ENCODE data around the gene DRGX.

The DRGX gene

GRCh38 chr10:49334964-49335363 is 60.9 kb downstream of the DRGX start:
- Histone ChIP-seq H3K27me3 (ENCODE audit: control insufficient read depth, insufficient read depth, low read length) (no peaks in the 10 kb centered on the region), H3K36me3 (ENCODE audit: control insufficient read depth, insufficient read depth, low read length) (no peaks in the 10 kb centered on the region), H3K27ac (ENCODE audit: low read depth, low read length) (no peak overlapping the region), H3K4me1 (ENCODE audit: control insufficient read depth, insufficient read depth, low read length) (no peaks in the 10 kb centered on the region), H3K9ac (ENCODE audit: low read length) (no peak overlapping the region), H3K4me3 (ENCODE audit: low read length) (no peak overlapping the region)

- Histone ChIP-seq H3K4me3 (ENCODE audit: low read length) (no peak overlapping the region), H3K36me3 (ENCODE audit: control insufficient read depth, insufficient read depth, low read length) (no peaks in the 10 kb centered on the region), H3K9ac (ENCODE audit: low read length) (no peak overlapping the region), H3K27ac (ENCODE audit: low read depth, low read length) (no peak overlapping the region), H3K4me1 (ENCODE audit: control insufficient read depth, insufficient read depth, low read length) (no peaks in the 10 kb centered on the region), H3K27me3 (ENCODE audit: control insufficient read depth, insufficient read depth, low read length) (peaks cover 3% of the 10 kb centered on the region)
Measured at GRCh38 chr10:49333192-49333591, 62.7 kb downstream of the DRGX start.

DNA sequence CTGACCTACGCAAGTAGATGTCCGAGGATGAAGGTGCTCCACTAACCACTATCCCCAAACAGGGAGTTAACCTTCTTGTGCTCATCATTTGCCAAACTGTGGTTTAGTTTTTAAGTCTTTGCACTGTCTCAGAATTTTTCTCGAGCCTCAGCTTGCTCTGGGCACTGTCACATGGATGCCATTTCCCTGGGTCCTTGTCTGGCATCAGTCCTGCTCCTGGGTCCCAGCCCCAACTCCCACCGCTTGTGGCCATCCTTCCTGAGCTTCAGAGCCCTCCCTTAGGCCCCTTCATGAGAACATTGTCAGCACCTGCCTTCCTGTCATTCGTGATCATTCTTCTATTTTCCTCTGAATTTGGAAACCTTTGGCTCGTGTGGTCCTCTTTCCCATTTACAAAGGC is 63.1 kb downstream of the DRGX start:
- Histone ChIP-seq H3K27me3 (ENCODE audit: control insufficient read depth, insufficient read depth, low read length) (peaks cover 3% of the 10 kb centered on the region), H3K4me3 (ENCODE audit: low read length) (no peak overlapping the region), H3K36me3 (ENCODE audit: control insufficient read depth, insufficient read depth, low read length) (no peaks in the 10 kb centered on the region), H3K27ac (ENCODE audit: low read depth, low read length) (no peak overlapping the region), H3K4me1 (ENCODE audit: control insufficient read depth, insufficient read depth, low read length) (no peaks in the 10 kb centered on the region), H3K9ac (ENCODE audit: low read length) (no peak overlapping the region)

DNA sequence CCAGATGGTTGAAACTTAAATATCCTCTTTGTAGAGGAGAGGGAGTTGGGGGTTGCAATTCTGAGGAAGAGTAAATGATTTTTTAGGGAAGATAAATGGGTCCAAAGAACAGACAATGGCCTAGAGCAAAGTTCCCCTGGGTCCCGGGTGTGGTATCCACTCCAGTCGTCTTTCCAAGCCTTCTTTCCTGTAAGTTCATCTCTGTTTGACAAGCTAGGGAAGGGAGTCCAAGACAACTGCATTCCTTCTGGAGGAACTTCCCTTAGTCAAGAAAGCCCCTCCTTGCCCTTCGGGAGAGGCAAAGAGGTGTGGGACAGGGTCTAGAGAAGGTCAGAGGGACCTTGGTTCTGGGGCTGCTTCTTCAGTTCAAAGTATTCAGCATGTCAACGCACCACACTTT is 63.6 kb downstream of the DRGX start:
- peaks cover 3% of the 10 kb centered on the region for H3K27me3 ChIP-seq (ENCODE audit: control insufficient read depth, insufficient read depth, low read length)
- no peaks in the 10 kb centered on the region for H3K4me1 ChIP-seq (ENCODE audit: control insufficient read depth, insufficient read depth, low read length)
- H3K9ac ChIP-seq (ENCODE audit: low read length) = no peak overlapping the region
- H3K27ac ChIP-seq (ENCODE audit: low read depth, low read length) = no peak overlapping the region
- no peaks in the 10 kb centered on the region for H3K36me3 ChIP-seq (ENCODE audit: control insufficient read depth, insufficient read depth, low read length)
- no peak overlapping the region for H3K4me3 ChIP-seq (ENCODE audit: low read length)

GRCh38 chr10:49331431-49331830 is 64.5 kb downstream of the DRGX start:
- Histone ChIP-seq H3K4me3 (ENCODE audit: low read length) (no peak overlapping the region), H3K4me1 (ENCODE audit: control insufficient read depth, insufficient read depth, low read length) (no peaks in the 10 kb centered on the region), H3K27me3 (ENCODE audit: control insufficient read depth, insufficient read depth, low read length) (peaks cover 3% of the 10 kb centered on the region), H3K27ac (ENCODE audit: low read depth, low read length) (no peak overlapping the region), H3K9ac (ENCODE audit: low read length) (no peak overlapping the region), H3K36me3 (ENCODE audit: control insufficient read depth, insufficient read depth, low read length) (no peaks in the 10 kb centered on the region)

DNA sequence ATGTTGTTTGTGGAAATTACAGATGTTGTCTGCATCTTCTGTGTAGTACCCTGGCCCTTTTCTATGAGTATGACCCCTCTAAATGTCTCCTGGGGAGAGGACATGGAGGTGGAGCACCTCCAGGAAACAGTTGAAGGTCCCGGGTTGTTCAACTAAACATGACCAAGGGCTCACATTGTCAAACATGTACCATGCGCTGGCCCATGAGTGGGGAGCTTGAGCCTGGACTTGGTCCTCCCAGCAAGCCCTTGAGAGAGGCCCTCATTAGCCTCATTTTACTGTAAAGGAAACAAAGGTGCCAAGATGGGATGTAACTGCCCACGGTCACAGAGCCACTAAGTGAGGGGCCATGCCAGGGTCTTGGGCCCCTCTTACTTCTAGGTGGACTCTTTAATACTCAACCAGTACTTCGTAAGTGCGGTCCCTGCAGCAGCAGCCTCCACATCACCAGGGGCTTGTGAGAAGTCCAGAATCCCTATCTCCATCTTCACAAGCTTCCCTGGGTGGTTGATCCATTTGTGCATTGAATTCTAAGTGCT is 65.7 kb downstream of the DRGX start:
- Histone ChIP-seq H3K27ac (ENCODE audit: low read depth, low read length) (no peak overlapping the region), H3K4me1 (ENCODE audit: control insufficient read depth, insufficient read depth, low read length) (no peaks in the 10 kb centered on the region), H3K36me3 (ENCODE audit: control insufficient read depth, insufficient read depth, low read length) (no peaks in the 10 kb centered on the region), H3K9ac (ENCODE audit: low read length) (no peak overlapping the region), H3K4me3 (ENCODE audit: low read length) (no peak overlapping the region), H3K27me3 (ENCODE audit: control insufficient read depth, insufficient read depth, low read length) (peaks cover 3% of the 10 kb centered on the region)

DNA sequence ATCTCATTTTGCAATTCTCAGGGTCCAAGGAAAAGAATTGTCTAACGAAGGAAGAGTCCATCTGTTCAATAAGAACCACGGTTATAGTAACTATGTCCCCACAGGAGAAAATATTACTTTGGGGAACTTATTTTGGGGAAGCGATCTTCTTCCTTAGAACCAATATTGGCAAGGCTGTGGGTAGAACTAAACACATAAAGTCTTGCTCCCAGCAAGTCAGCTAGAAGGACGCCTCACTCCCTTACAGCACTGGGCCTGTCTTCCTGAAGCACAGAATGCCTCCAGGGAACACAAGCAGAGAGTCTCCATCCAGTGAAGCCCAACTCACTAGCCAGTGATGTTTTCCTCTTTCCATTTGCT is 66.8 kb downstream of the DRGX start:
- Histone ChIP-seq H3K36me3 (ENCODE audit: control insufficient read depth, insufficient read depth, low read length) (no peaks in the 10 kb centered on the region), H3K27ac (ENCODE audit: low read depth, low read length) (no peak overlapping the region), H3K4me3 (ENCODE audit: low read length) (no peak overlapping the region), H3K9ac (ENCODE audit: low read length) (no peak overlapping the region), H3K27me3 (ENCODE audit: control insufficient read depth, insufficient read depth, low read length) (peaks cover 3% of the 10 kb centered on the region), H3K4me1 (ENCODE audit: control insufficient read depth, insufficient read depth, low read length) (no peaks in the 10 kb centered on the region)

DNA sequence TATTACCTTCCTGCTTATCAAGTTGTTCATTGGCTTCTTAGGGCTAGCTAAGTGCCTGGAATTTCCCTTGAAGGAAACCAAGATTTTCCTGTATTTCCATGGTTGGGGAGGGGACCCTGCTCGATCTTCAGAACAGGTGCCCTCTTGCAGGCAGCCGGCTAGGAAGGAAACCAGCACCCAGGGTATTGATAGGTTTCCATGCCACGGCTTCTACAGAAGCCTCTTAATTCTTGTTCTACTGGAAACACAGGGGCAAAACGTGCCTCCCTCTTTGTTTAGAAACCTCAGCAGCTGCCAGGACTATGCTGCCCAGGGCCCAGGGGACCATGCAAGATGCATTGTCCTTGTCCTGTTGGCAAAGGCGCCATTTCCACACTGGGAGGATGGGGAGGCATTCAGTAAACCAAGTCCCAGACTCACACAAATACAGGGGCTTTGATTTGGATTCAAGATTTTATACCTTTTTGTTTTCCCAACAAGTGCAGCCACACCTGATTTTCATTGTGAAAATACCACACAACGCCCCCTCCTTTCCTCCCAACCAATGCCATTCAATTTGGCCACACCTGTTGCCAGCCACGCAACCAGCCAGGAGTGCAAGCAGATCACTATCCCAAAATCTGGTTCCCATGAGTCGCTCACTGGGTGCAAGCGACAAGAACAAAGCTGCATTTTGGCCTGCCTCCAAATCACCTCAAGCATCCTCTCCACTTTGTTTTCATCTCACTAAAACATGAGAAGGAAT is 67.3 kb downstream of the DRGX start:
- no peaks in the 10 kb centered on the region for H3K4me1 ChIP-seq (ENCODE audit: control insufficient read depth, insufficient read depth, low read length)
- H3K9ac ChIP-seq (ENCODE audit: low read length) = no peak overlapping the region
- H3K27ac ChIP-seq (ENCODE audit: low read depth, low read length) = no peak overlapping the region
- H3K36me3 ChIP-seq (ENCODE audit: control insufficient read depth, insufficient read depth, low read length) = no peaks in the 10 kb centered on the region
- no peak overlapping the region for H3K4me3 ChIP-seq (ENCODE audit: low read length)
- peaks cover 3% of the 10 kb centered on the region for H3K27me3 ChIP-seq (ENCODE audit: control insufficient read depth, insufficient read depth, low read length)

DNA sequence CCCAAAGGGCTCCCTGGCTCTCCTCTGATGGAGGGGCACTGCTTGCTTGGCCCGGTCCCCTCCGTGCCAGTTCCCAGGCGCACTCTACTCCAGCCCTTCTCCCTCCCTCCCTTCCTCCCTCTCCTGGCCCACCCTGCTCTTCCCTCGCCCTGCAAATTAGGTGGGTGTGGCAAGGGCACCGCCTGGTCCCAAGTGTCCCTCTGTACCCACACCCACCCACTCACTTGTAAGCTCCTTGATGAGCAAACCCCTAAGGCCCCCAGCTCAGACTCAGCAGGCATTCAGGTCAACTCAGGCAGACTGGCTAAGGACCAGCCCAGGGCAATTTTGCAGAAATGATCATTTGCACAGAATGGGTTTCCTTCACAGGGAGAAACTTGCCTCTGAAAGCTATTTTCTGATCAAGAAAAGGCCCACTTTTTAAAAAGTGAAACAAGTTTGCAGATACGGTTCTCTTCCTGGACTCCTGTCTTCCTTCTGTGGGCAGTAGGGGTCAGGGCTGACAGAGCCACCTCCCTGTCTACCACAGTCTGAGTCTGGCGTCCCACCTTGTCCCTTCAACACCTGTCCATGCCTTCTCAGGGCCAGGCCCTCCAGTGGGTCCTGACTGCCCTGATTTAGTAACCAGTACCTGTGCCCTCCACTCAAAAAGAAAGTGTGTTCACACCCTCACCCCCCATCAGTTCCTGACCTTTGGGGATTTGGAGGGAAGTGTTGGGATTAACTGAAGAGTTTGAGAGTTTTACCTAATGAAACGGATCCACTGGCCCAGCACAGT is 68.7 kb downstream of the DRGX start:
- Histone ChIP-seq H3K36me3 (ENCODE audit: control insufficient read depth, insufficient read depth, low read length) (no peaks in the 10 kb centered on the region), H3K4me3 (ENCODE audit: low read length) (no peak overlapping the region), H3K9ac (ENCODE audit: low read length) (no peak overlapping the region), H3K27me3 (ENCODE audit: control insufficient read depth, insufficient read depth, low read length) (peaks cover 3% of the 10 kb centered on the region), H3K27ac (ENCODE audit: low read depth, low read length) (no peak overlapping the region), H3K4me1 (ENCODE audit: control insufficient read depth, insufficient read depth, low read length) (no peaks in the 10 kb centered on the region)

DNA sequence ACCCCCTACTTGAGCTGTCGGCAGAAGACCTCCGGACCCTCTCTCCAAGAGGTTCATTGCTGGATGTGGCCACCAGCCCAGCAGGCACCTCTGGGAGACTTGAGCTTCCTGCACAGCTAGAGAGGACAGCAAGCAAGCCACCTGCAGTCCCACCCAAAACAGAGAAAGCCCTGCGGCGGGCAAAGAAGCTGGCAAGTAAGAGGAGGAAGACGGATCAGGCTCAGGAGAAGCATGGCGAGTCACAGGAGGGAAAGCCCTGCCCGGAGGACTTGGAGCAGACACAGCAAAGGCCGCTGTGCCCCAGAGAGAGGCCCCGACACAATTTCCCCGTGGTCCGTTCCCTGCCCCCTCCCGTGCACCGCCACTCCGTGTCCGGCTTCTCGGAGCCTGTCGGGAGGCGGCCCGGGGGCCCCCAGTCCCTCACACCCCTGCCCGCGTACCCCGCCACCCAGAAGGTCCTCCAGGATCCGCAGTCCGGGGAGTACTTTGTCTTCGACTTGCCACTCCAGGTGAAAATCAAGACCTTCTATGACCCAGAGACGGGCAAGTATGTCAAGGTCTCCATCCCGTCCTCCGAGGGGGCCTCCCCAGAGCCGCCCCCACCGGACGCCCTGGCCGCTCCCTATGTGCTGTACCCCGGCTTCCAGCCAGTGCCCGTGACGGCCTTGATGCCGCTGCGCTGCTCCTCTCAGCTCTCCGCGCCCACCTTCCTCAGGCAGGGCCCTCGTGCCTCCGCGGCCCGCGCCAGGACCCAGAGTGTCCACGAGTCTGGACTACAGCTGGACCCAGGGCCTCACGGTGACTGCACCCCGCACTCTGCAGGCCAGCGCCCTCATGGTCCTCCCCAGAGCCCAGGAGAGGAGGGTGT is 69.7 kb downstream of the DRGX start:
- H3K9ac ChIP-seq (ENCODE audit: low read length) = no peak overlapping the region
- H3K27ac ChIP-seq (ENCODE audit: low read depth, low read length) = no peak overlapping the region
- no peaks in the 10 kb centered on the region for H3K36me3 ChIP-seq (ENCODE audit: control insufficient read depth, insufficient read depth, low read length)

GRCh38 chr10:49325131-49325915 is 70.6 kb downstream of the DRGX start:
- Histone ChIP-seq H3K4me3 (ENCODE audit: low read length) (no peak overlapping the region), H3K36me3 (ENCODE audit: control insufficient read depth, insufficient read depth, low read length) (no peaks in the 10 kb centered on the region), H3K9ac (ENCODE audit: low read length) (no peak overlapping the region), H3K27me3 (ENCODE audit: control insufficient read depth, insufficient read depth, low read length) (peaks cover 3% of the 10 kb centered on the region), H3K27ac (ENCODE audit: low read depth, low read length) (no peak overlapping the region), H3K4me1 (ENCODE audit: control insufficient read depth, insufficient read depth, low read length) (no peaks in the 10 kb centered on the region)

More for the DNA sequence above, 69.7 kb downstream of the DRGX start:
- peaks cover 3% of the 10 kb centered on the region for H3K27me3 ChIP-seq (ENCODE audit: control insufficient read depth, insufficient read depth, low read length)
- H3K4me1 ChIP-seq (ENCODE audit: control insufficient read depth, insufficient read depth, low read length) = no peaks in the 10 kb centered on the region
- no peak overlapping the region for H3K4me3 ChIP-seq (ENCODE audit: low read length)

All from rectal smooth muscle tissue (tissue), 1 donor.